SK-N-SH treated with all-trans-retinoic acid at 6 μM for 48 hours (cell line): ENCODE measurements around the gene PIM1.

Source experiments
- ARNTL ChIP-seq: fragments of 450-650 bp; formaldehyde crosslinking; IDR thresholded peaks from 2 replicates; pipeline ENCODE4 v1.5.0; 2020; ENCODE audit warnings: low read depth, mild to moderate bottlenecking, moderate library complexity, borderline replicate concordance
- GLIS3 ChIP-seq: fragments of 250-450 bp; sonication (Bioruptor Pico); IDR thresholded peaks from 2 replicates; pipeline ENCODE4 v1.5.0; 2020; ENCODE audit warnings: mild to moderate bottlenecking, moderate library complexity
- OSR1 ChIP-seq: fragments of 250-450 bp; sonication (Bioruptor Pico); IDR thresholded peaks from 2 replicates; pipeline ENCODE4 v1.8.0; 2022; ENCODE audit warnings: moderate library complexity, mild to moderate bottlenecking, inconsistent platforms
- RARB ChIP-seq: fragments of 250-450 bp; sonication (Bioruptor Pico); IDR thresholded peaks from 2 replicates; pipeline ENCODE4 v1.8.0; 2021; ENCODE audit warnings: mild to moderate bottlenecking, moderate library complexity
- SNAI2 ChIP-seq: fragments of 250-450 bp; sonication (Bioruptor Pico); IDR thresholded peaks from 2 replicates; pipeline ENCODE4 v1.5.0; 2020; ENCODE audit warnings: mild to moderate bottlenecking, moderate library complexity
- TCF4 ChIP-seq: fragments of 250-450 bp; sonication (Bioruptor Pico); IDR thresholded peaks from 2 replicates; pipeline ENCODE4 v1.8.0; 2021; ENCODE audit warnings: mild to moderate bottlenecking, moderate library complexity, borderline replicate concordance
- TOX ChIP-seq: fragments of 250-450 bp; sonication (Bioruptor Pico); IDR thresholded peaks from 2 replicates; pipeline ENCODE4 v1.8.0; 2021; ENCODE audit warnings: mild to moderate bottlenecking, moderate library complexity, borderline replicate concordance
- ZFP30 ChIP-seq: fragments of 450-650 bp; formaldehyde crosslinking; IDR thresholded peaks from 2 replicates; pipeline ENCODE4 v1.5.0; 2022; ENCODE audit warnings: mild to moderate bottlenecking, moderate library complexity
- ZNF565 ChIP-seq: fragments of 450-650 bp; formaldehyde crosslinking; conservative IDR thresholded peaks from 2 replicates; pipeline ENCODE4 v1.5.0; 2020; ENCODE audit warnings: low read depth, mild to moderate bottlenecking, moderate library complexity
- ZNF70 ChIP-seq: fragments of 450-650 bp; formaldehyde crosslinking; IDR thresholded peaks from 2 replicates; pipeline ENCODE4 v1.5.0; 2020; ENCODE audit warnings: mild to moderate bottlenecking, moderate library complexity
- TF ChIP-seq, protein P1 (sequence below): fragments of 250-450 bp; sonication (Bioruptor Pico); IDR thresholded peaks from 2 replicates; pipeline ENCODE4 v1.8.0; 2020; ENCODE audit warnings: mild to moderate bottlenecking, moderate library complexity, borderline replicate concordance
- TF ChIP-seq, protein P2 (sequence below): fragments of 250-450 bp; sonication (Bioruptor Pico); IDR thresholded peaks from 2 replicates; pipeline ENCODE4 v1.5.1; 2021; ENCODE audit warnings: mild to moderate bottlenecking, moderate library complexity
- TF ChIP-seq, protein P3 (sequence below): fragments of 250-450 bp; sonication (Bioruptor Pico); IDR thresholded peaks from 2 replicates; pipeline ENCODE4 v1.8.0; 2021; ENCODE audit warnings: low read depth, mild to moderate bottlenecking, moderate library complexity, borderline replicate concordance

DNA sequence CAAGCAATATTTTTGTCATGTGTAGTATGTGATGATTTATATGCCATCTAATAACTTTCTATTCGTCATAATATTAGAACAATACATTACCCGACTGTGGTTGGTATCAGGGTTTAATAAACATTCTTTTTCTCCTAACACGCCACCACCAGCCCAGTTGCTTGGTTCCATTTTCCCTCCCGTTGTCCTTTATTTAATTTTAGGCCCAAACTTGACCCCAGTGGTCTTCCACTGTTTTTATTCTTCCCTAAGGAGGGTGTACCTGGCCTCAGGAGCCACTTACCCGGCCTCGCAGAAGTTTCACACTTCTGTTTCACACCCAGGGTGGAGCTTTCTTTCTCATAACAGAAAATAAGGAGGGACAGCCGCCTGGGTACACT lies 33.1 kb upstream of the PIM1 start:
- TF ChIP-seq TOX (CRISPR knock-in tag) (no peak), SNAI2 (CRISPR knock-in tag) (no peak), GLIS3 (CRISPR knock-in tag) (no peak), TCF4 (no peak), ZFP30 (CRISPR knock-in tag) (no peak), OSR1 (CRISPR knock-in tag) (no peak), RARB (CRISPR knock-in tag) (no peak), ZNF70 (CRISPR knock-in tag) (no peak), ARNTL (no peak), ZNF565 (CRISPR knock-in tag) (no peak)
- TF ChIP-seq, protein P1, sequence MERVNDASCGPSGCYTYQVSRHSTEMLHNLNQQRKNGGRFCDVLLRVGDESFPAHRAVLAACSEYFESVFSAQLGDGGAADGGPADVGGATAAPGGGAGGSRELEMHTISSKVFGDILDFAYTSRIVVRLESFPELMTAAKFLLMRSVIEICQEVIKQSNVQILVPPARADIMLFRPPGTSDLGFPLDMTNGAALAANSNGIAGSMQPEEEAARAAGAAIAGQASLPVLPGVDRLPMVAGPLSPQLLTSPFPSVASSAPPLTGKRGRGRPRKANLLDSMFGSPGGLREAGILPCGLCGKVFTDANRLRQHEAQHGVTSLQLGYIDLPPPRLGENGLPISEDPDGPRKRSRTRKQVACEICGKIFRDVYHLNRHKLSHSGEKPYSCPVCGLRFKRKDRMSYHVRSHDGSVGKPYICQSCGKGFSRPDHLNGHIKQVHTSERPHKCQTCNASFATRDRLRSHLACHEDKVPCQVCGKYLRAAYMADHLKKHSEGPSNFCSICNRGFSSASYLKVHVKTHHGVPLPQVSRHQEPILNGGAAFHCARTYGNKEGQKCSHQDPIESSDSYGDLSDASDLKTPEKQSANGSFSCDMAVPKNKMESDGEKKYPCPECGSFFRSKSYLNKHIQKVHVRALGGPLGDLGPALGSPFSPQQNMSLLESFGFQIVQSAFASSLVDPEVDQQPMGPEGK, result no peak
- TF ChIP-seq, protein P2, sequence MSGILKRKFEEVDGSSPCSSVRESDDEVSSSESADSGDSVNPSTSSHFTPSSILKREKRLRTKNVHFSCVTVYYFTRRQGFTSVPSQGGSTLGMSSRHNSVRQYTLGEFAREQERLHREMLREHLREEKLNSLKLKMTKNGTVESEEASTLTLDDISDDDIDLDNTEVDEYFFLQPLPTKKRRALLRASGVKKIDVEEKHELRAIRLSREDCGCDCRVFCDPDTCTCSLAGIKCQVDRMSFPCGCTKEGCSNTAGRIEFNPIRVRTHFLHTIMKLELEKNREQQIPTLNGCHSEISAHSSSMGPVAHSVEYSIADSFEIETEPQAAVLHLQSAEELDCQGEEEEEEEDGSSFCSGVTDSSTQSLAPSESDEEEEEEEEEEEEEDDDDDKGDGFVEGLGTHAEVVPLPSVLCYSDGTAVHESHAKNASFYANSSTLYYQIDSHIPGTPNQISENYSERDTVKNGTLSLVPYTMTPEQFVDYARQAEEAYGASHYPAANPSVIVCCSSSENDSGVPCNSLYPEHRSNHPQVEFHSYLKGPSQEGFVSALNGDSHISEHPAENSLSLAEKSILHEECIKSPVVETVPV (CRISPR knock-in tag), result no peak
- TF ChIP-seq, protein P3, sequence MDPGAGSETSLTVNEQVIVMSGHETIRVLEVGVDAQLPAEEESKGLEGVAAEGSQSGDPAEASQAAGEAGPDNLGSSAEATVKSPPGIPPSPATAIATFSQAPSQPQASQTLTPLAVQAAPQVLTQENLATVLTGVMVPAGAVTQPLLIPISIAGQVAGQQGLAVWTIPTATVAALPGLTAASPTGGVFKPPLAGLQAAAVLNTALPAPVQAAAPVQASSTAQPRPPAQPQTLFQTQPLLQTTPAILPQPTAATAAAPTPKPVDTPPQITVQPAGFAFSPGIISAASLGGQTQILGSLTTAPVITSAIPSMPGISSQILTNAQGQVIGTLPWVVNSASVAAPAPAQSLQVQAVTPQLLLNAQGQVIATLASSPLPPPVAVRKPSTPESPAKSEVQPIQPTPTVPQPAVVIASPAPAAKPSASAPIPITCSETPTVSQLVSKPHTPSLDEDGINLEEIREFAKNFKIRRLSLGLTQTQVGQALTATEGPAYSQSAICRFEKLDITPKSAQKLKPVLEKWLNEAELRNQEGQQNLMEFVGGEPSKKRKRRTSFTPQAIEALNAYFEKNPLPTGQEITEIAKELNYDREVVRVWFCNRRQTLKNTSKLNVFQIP (CRISPR knock-in tag), result no peak
